PC-9 (cell line): ENCODE measurements around the gene TMEM238L.

Experiments
- CTCF ChIP-seq: fragments of 200-600 bp; sonication (generic); conservative IDR thresholded peaks from 2 replicates; pipeline ENCODE4 v1.6.1; 2017; ENCODE audit warnings: mixed run types, antibody characterized with exemption, mild to moderate bottlenecking, moderate library complexity
- EZH2 ChIP-seq: fragments of 200-600 bp; sonication (generic); IDR thresholded peaks from 2 replicates; pipeline ENCODE4 v1.8.0; 2017; ENCODE audit warnings: antibody characterized with exemption, low read depth

GRCh38 chr17:10812674-10813073, 8.8 kb upstream of the TMEM238L start:
- TF ChIP-seq CTCF (no peak), EZH2 (no peak)
